Activated CD4-positive, alpha-beta T cell treated with anti-CD3 and anti-CD28 coated beads, Interleukin-2, amount 10 ng/mL, durations not matched to agents 24 days and 14 days (primary cell): ENCODE measurements around the gene FGF12. TPM values are rescaled to one million over a fixed set of nuclear protein-coding genes. Genes with fewer than 3 reads are reported as not detected.
A peak's percentile ranks its signal among the peaks of the same experiment; 100 is the strongest.

Experiments
- DNase-seq: peaks from one replicate; pipeline ENCODE4 v3.0.0; 2022
- H3K27ac Mint-ChIP-seq: one replicate; pipeline ENCODE4 v1.8.0; 2022; ENCODE audit warnings: mild to moderate bottlenecking, mixed read lengths
- H3K27me3 Mint-ChIP-seq: one replicate; pipeline ENCODE4 v1.8.0; 2022; ENCODE audit warnings: mixed read lengths
- H3K36me3 Mint-ChIP-seq: one replicate; pipeline ENCODE4 v1.8.0; 2022; ENCODE audit warnings: low read depth, mild to moderate bottlenecking, mixed read lengths
- H3K4me1 Mint-ChIP-seq: one replicate; pipeline ENCODE4 v1.8.0; 2021; ENCODE audit warnings: mixed read lengths
- H3K4me3 Mint-ChIP-seq: one replicate; pipeline ENCODE4 v1.8.0; 2022; ENCODE audit warnings: mild to moderate bottlenecking, moderate library complexity, mixed read lengths
- H3K9me3 Mint-ChIP-seq: one replicate; pipeline ENCODE4 v1.8.0; 2021; ENCODE audit warnings: mixed read lengths
- intact Hi-C: fragments of 100-400 bp; cut with micrococcal nuclease; formaldehyde crosslinking; loops from one replicate; pipeline ENCODE4 v1.15.1; 2023
- total RNA-seq: library from RNA; stranded (reverse); gene quantifications from 2 replicates; pipeline ENCODE4 v1.2.3, GENCODE V29; 2022

The FGF12 gene
- total RNA-seq, 1 donor from 2014 or later: not detected

DNA sequence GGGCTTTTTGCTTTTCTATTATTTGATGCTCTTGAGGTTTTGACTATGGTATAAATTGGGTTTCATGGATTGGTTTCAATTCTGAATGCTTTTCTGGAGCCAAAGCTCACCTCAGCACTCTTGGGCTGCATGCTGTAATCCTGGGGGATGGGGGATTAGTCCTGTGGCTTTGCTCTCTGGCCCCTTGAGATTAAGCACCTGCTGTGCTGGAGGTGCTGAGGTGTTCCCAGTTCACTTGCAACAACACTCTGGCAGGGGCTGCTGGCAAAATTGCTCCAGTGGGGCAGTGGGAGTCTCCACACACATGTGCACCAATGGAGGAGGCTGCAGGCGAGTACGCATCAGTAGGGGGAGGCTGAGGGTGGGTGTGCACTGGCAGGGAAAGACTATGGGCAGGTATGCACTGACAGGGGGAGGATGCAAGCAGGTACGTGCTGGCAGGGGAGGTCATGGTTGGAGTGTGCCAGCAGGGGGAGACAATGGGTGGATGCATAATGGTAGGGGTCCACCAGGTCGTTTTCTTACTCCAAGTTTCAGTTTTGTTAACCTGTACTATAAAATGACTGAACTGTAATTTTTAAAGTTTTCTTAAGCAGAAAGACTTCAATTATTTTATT, 489.2 kb downstream of the FGF12 start:
- H3K9me3 Mint-ChIP-seq: no peaks in the 10 kb centered on the region
- H3K4me1 Mint-ChIP-seq: no peaks in the 10 kb centered on the region
- no peak for DNase-seq
- H3K27me3 Mint-ChIP-seq: no peaks in the 10 kb centered on the region
- no peak overlapping the region for H3K27ac Mint-ChIP-seq
- no peaks in the 10 kb centered on the region for H3K36me3 Mint-ChIP-seq
- H3K4me3 Mint-ChIP-seq: no peak overlapping the region
- intact Hi-C loops: no loop called here

DNA sequence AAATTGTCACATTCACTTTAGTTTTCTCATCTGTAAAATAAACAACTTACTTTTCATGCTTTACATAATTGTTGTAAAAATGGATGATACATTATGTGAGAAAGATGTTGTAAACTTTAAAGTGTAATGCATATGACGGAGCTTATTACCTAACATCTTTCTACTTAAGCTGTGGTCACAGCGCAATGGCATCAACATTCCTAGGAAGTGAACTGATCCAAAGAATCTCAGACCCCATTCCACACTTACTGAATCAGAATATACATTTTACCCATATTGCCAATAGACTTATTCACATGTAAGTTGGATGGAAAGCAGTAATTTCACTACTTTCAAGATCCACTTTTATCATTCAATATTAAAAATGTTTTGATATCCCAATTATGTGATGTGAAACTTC, 497.5 kb downstream of the FGF12 start:
- Mint-ChIP-seq H3K27ac (no peak overlapping the region), H3K4me1 (no peaks in the 10 kb centered on the region), H3K9me3 (no peaks in the 10 kb centered on the region), H3K4me3 (no peak overlapping the region), H3K27me3 (no peaks in the 10 kb centered on the region), H3K36me3 (no peaks in the 10 kb centered on the region)
- intact Hi-C loops: no loop called here
- DNase-seq: no peak

DNA sequence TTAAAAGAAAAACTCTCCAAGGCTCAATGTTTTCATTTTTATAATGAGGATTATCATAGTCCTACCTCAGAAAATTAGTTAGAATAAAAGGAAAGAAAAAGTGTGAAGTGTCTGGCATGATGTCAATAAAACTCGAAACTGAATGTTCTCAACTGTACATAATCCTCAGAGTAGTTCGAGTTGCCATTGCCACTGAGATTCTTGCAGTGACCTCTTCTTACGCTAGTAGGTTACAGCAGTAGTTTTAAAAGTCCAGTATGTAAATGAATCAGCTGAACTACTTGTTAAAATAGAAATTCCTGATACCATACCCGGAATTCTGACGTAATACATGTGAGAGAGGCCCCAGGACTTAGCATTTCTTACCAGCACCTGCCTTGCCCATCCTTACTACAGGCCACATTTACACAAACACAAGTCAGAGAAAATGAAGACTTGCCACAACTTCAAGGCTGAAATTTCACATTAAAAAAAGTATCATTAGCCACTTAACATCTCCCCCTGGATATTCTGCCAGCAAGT, 502.6 kb downstream of the FGF12 start:
- no peak for DNase-seq
- H3K27me3 Mint-ChIP-seq: no peaks in the 10 kb centered on the region
- H3K9me3 Mint-ChIP-seq: no peaks in the 10 kb centered on the region
- no peaks in the 10 kb centered on the region for H3K36me3 Mint-ChIP-seq
- H3K4me1 Mint-ChIP-seq: no peaks in the 10 kb centered on the region
- H3K4me3 Mint-ChIP-seq: no peak overlapping the region
- intact Hi-C loops: no loop called here
- no peak overlapping the region for H3K27ac Mint-ChIP-seq

DNA sequence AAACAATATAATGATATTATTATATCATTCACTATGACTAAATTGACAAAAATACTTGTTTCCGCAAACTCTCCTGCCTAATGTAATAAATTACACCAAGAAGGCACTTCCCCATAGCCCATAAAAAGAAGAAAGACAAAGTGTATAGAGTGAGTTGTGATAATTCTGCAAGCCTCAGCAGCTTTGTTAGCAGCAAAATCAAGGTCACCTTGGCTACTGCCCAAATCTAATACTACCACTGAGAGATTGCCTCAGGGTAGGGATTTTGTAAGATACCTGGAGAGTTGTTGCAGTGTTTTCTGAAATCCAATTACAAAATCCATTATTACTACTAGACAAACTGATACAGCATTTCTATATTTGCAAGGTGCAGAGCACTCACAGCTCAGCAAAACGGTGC, 503.5 kb downstream of the FGF12 start:
- Mint-ChIP-seq H3K4me1 (no peaks in the 10 kb centered on the region), H3K4me3 (no peak overlapping the region), H3K27ac (no peak overlapping the region), H3K36me3 (no peaks in the 10 kb centered on the region), H3K9me3 (no peaks in the 10 kb centered on the region), H3K27me3 (no peaks in the 10 kb centered on the region)
- intact Hi-C loops: no loop called here
- no peak for DNase-seq

DNA sequence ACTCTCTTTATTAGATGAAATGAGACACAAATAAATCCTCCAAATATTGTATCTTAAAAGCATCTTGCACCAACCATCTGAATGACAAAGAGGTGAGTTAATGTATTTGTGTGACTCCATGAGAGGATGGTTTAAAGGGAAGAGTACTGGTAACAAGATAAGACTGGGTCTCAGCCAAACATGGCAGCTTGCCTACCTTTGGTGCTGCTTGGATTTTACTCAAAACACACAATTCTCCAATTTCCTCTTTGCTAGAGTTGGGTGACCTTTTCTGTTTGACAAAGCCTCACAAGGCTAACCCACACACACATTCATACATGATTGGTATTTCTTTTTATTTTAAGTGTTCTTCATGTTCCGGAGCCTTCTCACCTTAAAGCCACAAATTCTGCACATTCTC, 506.4 kb downstream of the FGF12 start:
- DNase-seq: no peak
- Mint-ChIP-seq H3K4me3 (no peak overlapping the region), H3K9me3 (no peaks in the 10 kb centered on the region), H3K4me1 (no peaks in the 10 kb centered on the region), H3K27me3 (no peaks in the 10 kb centered on the region), H3K36me3 (no peaks in the 10 kb centered on the region), H3K27ac (no peak overlapping the region)
- intact Hi-C loops: no loop called here

DNA sequence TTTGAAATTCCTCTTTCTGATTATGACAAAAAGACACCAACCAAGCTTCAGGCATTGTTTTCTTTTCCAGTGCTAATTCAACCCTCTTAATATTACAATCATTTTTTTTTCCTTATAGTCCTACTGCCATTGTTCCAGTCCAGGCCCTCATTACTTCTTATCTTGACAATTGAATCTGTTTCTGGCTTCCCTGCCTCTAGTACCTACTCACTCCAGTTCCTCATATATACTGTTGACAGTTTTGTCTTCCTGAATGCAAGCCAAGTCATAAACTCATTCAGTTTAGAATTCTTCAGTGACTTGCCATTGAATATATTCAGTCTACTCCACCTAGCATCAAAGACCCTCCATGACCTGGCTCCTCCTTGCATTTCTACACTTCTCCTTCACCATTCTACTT, 507.4 kb downstream of the FGF12 start:
- Mint-ChIP-seq H3K9me3 (no peaks in the 10 kb centered on the region), H3K4me3 (no peak overlapping the region)

DNA sequence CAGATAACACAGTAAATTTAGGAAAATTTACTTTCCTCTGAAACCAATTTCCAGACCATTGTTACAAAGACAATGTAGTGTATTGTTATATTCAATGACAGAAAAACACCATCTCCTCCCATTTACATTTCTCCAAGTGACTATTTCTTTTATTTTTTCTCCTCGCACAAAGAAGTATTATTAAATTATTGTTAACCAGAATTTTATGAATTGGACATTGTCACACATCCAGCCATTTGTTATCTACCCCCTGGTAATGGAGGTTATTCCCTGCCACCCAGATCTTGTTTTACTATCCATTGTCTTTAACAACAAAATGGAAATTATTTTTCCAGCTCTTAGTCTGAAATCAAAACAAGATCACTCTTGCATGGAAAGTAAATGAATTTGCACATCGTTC, 511.3 kb downstream of the FGF12 start:
- Mint-ChIP-seq H3K4me3 (no peak overlapping the region), H3K9me3 (no peaks in the 10 kb centered on the region), H3K4me1 (no peaks in the 10 kb centered on the region), H3K36me3 (no peaks in the 10 kb centered on the region), H3K27ac (no peak overlapping the region), H3K27me3 (no peaks in the 10 kb centered on the region)
- intact Hi-C loops: no loop called here
- no peak for DNase-seq

More for the DNA sequence above, 507.4 kb downstream of the FGF12 start:
- H3K36me3 Mint-ChIP-seq: no peaks in the 10 kb centered on the region
- no peak overlapping the region for H3K27ac Mint-ChIP-seq
- intact Hi-C loops: no loop called here
- DNase-seq: no peak
- no peaks in the 10 kb centered on the region for H3K27me3 Mint-ChIP-seq
- no peaks in the 10 kb centered on the region for H3K4me1 Mint-ChIP-seq

DNA sequence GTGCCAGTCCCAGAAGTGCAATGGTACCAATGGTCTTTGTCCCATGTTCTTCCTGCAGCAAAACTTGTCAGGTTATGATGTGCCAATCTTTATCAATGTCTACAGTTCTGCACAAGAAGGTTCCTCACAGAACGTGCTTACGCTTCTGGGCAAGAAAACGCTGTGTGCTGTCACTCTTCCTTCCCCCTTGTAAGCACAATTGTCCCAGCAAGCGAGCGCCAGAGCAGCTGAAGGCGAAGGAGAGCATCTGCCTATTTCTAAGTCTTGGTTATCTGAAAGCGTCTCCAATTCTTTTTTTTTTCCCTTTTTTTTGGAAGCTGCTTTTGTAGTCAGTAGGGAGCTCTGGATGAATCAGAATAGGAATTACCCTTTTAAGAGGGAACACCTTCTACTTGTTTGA, 514.4 kb downstream of the FGF12 start:
- H3K36me3 Mint-ChIP-seq: no peaks in the 10 kb centered on the region
- intact Hi-C loops: no loop called here
- H3K27ac Mint-ChIP-seq: no peak overlapping the region
- H3K9me3 Mint-ChIP-seq: no peaks in the 10 kb centered on the region
- H3K4me3 Mint-ChIP-seq: no peak overlapping the region
- DNase-seq: no peak
- no peaks in the 10 kb centered on the region for H3K4me1 Mint-ChIP-seq
- H3K27me3 Mint-ChIP-seq: no peaks in the 10 kb centered on the region

DNA sequence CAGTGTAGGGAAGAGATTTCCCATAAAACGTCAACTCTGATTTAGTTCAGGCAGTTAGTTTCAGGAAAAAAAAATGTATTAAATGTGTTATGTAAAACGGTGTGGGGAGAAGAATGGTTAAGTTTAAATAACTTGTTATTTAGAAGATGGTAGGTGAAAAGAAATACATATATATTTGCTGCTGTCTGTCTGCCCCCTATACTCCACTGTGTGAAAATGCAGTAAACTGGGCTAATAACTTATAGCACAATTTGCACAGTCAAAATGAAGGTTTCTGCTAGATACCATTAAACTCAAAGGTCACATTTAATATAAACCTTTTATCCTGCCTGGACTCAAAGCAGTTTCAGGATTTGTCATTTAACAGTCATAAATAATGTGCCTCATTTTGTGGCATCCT, 515.0 kb downstream of the FGF12 start:
- Mint-ChIP-seq H3K4me3 (no peak overlapping the region), H3K9me3 (no peaks in the 10 kb centered on the region), H3K27ac (no peak overlapping the region), H3K36me3 (no peaks in the 10 kb centered on the region), H3K4me1 (no peaks in the 10 kb centered on the region), H3K27me3 (no peaks in the 10 kb centered on the region)
- intact Hi-C loops: no loop called here
- no peak for DNase-seq

DNA sequence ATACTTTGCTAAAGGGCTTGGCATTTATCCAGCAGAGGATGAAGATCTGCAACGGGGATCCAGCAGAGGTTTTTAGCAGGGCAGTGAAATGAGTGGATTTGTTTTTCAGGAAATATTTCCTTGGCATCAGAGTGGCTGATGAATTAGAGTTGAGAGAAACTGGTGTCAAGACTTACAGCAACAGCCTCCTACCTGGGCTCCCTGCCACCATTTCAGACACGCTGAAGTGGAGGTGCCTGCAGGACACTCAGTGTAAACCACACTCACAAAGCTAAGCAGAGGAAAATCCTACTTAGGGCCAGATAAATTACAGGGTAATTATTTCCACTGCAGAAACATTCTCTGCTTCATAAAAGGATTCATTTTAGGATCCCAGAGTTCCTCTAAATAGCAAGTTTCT, 519.7 kb downstream of the FGF12 start:
- no peaks in the 10 kb centered on the region for H3K36me3 Mint-ChIP-seq
- no peak overlapping the region for H3K4me3 Mint-ChIP-seq
- H3K27me3 Mint-ChIP-seq: no peaks in the 10 kb centered on the region
- H3K9me3 Mint-ChIP-seq: no peaks in the 10 kb centered on the region
- intact Hi-C loops: no loop called here
- DNase-seq: no peak
- H3K4me1 Mint-ChIP-seq: no peaks in the 10 kb centered on the region
- H3K27ac Mint-ChIP-seq: no peak overlapping the region

DNA sequence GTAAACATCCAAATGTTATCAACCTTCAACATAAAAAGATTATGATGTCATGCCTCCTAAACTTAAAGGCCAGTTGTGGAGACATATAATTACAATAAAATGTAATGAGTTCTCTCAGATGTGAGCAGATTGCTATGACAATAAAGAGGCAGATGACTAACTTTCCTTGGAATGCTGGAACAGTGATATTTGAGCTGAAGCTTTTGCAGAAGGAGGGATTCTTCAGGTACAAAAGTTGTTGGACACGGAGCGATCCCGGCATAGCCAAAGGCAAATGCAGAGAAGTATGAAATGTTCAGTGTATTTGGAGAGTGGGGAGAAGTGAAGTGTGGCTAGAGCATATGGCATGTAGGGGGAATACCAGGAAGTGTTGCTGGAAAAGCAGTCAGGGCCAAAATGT, 520.1 kb downstream of the FGF12 start:
- Mint-ChIP-seq H3K27ac (no peak overlapping the region), H3K36me3 (no peaks in the 10 kb centered on the region), H3K27me3 (no peaks in the 10 kb centered on the region), H3K4me3 (no peak overlapping the region), H3K4me1 (no peaks in the 10 kb centered on the region), H3K9me3 (no peaks in the 10 kb centered on the region)
- intact Hi-C loops: no loop called here
- no peak for DNase-seq

DNA sequence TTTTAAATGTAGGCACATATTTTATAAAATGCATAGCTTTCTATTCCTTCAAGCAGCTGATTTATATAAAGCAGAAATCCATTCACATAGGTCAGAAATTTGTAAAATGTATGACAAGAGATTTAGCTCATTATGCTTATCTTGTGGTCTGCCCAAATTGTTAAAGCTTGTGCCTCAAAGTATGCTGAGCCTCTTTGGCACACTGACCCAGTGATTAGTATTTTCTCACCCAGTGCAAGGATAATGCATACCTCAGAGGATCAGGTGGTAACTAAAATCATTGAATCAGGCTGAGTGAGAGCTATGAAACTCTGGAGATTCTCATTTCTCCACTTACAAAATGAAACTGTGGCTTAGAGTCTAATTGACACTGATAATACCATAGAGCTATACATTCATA, 533.3 kb downstream of the FGF12 start:
- H3K4me3 Mint-ChIP-seq: no peak overlapping the region
- H3K4me1 Mint-ChIP-seq: no peaks in the 10 kb centered on the region
- no peaks in the 10 kb centered on the region for H3K27me3 Mint-ChIP-seq
- intact Hi-C loops: no loop called here
- H3K27ac Mint-ChIP-seq: no peak overlapping the region
- H3K36me3 Mint-ChIP-seq: no peaks in the 10 kb centered on the region
- no peak for DNase-seq
- H3K9me3 Mint-ChIP-seq: no peaks in the 10 kb centered on the region

DNA sequence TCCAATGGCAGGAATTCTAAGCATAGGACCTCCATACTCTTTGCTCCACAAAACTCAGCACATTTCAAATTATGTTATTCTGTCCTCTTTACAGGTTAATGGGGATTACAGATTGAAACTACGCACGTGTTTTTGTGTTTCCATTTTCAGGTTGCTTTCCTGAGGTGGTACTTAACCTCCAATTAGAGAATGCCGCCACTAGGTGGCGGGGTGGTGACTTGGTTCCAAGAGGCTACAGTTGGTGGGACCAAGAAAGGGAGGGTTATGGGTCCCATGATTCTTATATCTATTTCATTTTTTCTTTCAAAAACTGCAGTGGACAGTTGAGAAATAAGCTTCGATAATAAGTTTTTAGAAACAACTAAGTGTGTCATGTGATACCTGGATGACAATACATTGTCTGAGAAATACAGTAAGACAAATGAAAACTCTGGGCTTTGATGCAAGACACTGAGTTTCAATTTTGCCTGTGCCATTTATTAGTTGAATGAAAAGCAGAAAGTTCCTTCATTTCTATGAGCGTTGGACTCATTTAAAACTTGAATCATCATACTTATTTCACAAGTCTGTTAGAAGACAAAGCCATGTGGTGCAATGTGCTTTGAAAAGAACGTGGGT, 539.0 kb downstream of the FGF12 start:
- no peak overlapping the region for H3K27ac Mint-ChIP-seq
- no peaks in the 10 kb centered on the region for H3K27me3 Mint-ChIP-seq
- intact Hi-C loops: loop anchor here (1.0 to 5.0 kb wide), 2 partner anchors 234 to 256 kb away; no protein-coding TSS in a partner anchor
- DNase-seq: peak; percentile 80
- H3K4me3 Mint-ChIP-seq: no peak overlapping the region
- H3K9me3 Mint-ChIP-seq: no peaks in the 10 kb centered on the region
- no peaks in the 10 kb centered on the region for H3K36me3 Mint-ChIP-seq
- H3K4me1 Mint-ChIP-seq: no peaks in the 10 kb centered on the region

DNA sequence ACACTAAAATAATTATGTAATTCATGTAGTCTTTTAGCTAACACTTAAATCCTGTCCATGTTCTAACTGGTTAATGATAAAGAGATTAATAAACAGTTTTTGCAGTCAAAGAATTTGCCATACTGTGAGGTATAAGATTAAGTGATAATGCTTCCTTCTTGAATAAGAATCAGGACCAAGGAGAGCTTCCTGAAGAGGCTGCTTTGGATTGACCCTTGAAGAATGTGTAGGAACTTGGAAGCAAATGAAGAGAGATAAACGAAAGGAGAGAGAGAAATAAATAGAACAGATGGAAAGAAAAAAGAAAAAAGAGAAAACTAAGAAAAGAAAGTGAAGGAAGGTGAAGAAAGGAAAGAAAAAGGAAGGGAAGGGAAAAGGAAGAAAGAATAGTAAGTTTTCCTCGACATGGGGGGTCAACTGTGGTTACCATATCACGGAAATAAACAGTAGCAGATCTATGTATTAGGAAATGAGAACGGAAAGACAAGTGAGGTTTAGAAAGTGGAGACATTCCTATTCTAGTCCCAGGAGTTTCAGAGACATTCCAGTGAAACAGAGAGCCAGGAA, 539.8 kb downstream of the FGF12 start:
- Mint-ChIP-seq H3K27ac (no peak overlapping the region), H3K4me1 (no peaks in the 10 kb centered on the region), H3K4me3 (no peak overlapping the region), H3K36me3 (no peaks in the 10 kb centered on the region), H3K9me3 (no peaks in the 10 kb centered on the region), H3K27me3 (no peaks in the 10 kb centered on the region)
- DNase-seq: no peak
- intact Hi-C loops: loop anchor here (1.0 to 5.0 kb wide), 2 partner anchors 235 to 257 kb away; no protein-coding TSS in a partner anchor
